DOHH2 (cell line): ENCODE results near the gene ATP11A.

ENCODE experiments used
- EZH2phosphoT487 ChIP-seq: fragments of 200-600 bp; sonication (generic); IDR thresholded peaks from 2 replicates; pipeline ENCODE4 v1.6.1; 2017; ENCODE audit warnings: borderline replicate concordance, mild to moderate bottlenecking, antibody characterized with exemption, low read length, moderate library complexity, mixed read lengths
- TF ChIP-seq, protein P1 (sequence below): fragments of 200-600 bp; sonication (generic); IDR thresholded peaks from one replicate; pipeline ENCODE4 v1.5.1; 2014; ENCODE audit warnings: antibody characterized with exemption, mild to moderate bottlenecking, low read depth, low read length; ENCODE audit not compliant: poor library complexity, severe bottlenecking

DNA sequence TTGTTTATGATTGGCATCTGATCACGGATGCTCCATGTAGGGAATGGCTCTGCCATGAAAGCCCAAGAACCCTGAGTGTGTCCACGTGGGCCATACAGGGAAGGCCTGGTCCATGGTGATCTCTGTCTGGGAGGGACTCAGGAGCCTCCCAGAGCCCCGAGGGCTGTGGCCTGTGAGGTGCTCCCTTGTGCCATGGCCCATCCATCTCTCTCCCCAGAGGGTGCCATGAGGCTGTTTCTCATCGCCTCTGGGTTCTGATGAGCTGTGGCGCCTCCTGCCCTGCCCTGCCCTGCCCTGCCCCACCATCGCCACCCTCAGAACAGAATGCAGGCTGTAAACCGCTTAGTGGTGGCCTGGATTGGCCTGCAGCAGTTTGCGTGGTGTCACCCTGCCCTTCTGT lies 83.1 kb downstream of the ATP11A start:
- TF ChIP-seq, protein P1, sequence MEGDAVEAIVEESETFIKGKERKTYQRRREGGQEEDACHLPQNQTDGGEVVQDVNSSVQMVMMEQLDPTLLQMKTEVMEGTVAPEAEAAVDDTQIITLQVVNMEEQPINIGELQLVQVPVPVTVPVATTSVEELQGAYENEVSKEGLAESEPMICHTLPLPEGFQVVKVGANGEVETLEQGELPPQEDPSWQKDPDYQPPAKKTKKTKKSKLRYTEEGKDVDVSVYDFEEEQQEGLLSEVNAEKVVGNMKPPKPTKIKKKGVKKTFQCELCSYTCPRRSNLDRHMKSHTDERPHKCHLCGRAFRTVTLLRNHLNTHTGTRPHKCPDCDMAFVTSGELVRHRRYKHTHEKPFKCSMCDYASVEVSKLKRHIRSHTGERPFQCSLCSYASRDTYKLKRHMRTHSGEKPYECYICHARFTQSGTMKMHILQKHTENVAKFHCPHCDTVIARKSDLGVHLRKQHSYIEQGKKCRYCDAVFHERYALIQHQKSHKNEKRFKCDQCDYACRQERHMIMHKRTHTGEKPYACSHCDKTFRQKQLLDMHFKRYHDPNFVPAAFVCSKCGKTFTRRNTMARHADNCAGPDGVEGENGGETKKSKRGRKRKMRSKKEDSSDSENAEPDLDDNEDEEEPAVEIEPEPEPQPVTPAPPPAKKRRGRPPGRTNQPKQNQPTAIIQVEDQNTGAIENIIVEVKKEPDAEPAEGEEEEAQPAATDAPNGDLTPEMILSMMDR: no peak
- TF ChIP-seq EZH2phosphoT487: no peak
